ENCODE measurements around the gene MARF1.

- TF ChIP-seq, protein P1, sequence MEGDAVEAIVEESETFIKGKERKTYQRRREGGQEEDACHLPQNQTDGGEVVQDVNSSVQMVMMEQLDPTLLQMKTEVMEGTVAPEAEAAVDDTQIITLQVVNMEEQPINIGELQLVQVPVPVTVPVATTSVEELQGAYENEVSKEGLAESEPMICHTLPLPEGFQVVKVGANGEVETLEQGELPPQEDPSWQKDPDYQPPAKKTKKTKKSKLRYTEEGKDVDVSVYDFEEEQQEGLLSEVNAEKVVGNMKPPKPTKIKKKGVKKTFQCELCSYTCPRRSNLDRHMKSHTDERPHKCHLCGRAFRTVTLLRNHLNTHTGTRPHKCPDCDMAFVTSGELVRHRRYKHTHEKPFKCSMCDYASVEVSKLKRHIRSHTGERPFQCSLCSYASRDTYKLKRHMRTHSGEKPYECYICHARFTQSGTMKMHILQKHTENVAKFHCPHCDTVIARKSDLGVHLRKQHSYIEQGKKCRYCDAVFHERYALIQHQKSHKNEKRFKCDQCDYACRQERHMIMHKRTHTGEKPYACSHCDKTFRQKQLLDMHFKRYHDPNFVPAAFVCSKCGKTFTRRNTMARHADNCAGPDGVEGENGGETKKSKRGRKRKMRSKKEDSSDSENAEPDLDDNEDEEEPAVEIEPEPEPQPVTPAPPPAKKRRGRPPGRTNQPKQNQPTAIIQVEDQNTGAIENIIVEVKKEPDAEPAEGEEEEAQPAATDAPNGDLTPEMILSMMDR (IDR thresholded peaks at IDR 0.05; ENCODE audit: control extremely low read depth in 1 of 3, insufficient read depth in 1 of 3, low read depth in 1 of 3, low read length in 3 of 3) = no peak
- TF ChIP-seq MAX (IDR thresholded peaks at IDR 0.05) (no peak), EP300 (IDR thresholded peaks at IDR 0.05; ENCODE audit: borderline replicate concordance in 1 of 2, low read depth in 2 of 2, low read length in 2 of 2) (no peak), CHD2 (IDR thresholded peaks at IDR 0.05; ENCODE audit: low read length) (no peak), SIN3A (conservative IDR thresholded peaks at IDR 0.05 in 1 of 2, IDR thresholded peaks at IDR 0.05 in 1 of 2; ENCODE audit: low read depth in 1 of 2, low read length in 2 of 2) (no peak), GABPA (IDR thresholded peaks at IDR 0.05; ENCODE audit: borderline replicate concordance, insufficient read depth, low read length) (no peak), RXRA (IDR thresholded peaks at IDR 0.05; ENCODE audit: insufficient read depth, low read depth, low read length) (no peak), MAFK (IDR thresholded peaks at IDR 0.05; ENCODE audit: low read depth, low read length) (no peak), POLR2A (IDR thresholded peaks at IDR 0.05; ENCODE audit: control extremely low read depth in 1 of 2, low read depth in 2 of 2, low read length in 2 of 2) (no peak), EZH2 (IDR thresholded peaks at IDR 0.05; ENCODE audit: low read depth, low read length, severe bottlenecking) (no peak), CEBPB (IDR thresholded peaks at IDR 0.05; ENCODE audit: low read depth, low read length) (no peak), SP2 (IDR thresholded peaks at IDR 0.05; ENCODE audit: low read length) (no peak), JUN (IDR thresholded peaks at IDR 0.05; ENCODE audit: low read depth, low read length) (no peak)
Measured at GRCh38 chr16:15620611-15621195, 22.3 kb downstream of the MARF1 start.

All from H1 (cell line).